ENCODE results near the gene F12. TPM values are rescaled to one million over a fixed set of nuclear protein-coding genes. Genes with fewer than 3 reads are reported as not detected.

Gene F12
- polyA plus RNA-seq, 3 donors: 1.4 to 5.5 (median 1.5) TPM

GRCh38 chr5:177355868-177356168, 53.5 kb downstream of the F12 start:
- no peaks in the 10 kb centered on the region for H3K27me3 ChIP-seq (ENCODE audit: control insufficient read depth in 2 of 2, insufficient read depth in 2 of 2, low read length in 2 of 2)
- peaks cover 13 to 24% of the 10 kb centered on the region in 2 donors for H3K36me3 Mint-ChIP-seq

GRCh38 chr5:177355162-177355867, 54.0 kb downstream of the F12 start:
- WGBS (ENCODE audit: insufficient coverage): no CpG with 5 or more reads among the region's 1 CpG
- H3K9ac ChIP-seq (ENCODE audit: insufficient read depth, low read length, poor library complexity, severe bottlenecking): no peak overlapping the region

More at GRCh38 chr5:177355868-177356168, 53.5 kb downstream of the F12 start:
- Histone ChIP-seq H3K4me2 (replicated peaks; ENCODE audit: extremely low read depth, low read length, poor library complexity, severe bottlenecking) (no peak overlapping the region), H3K4me3 (replicated peaks in 1 of 3; ENCODE audit: low read depth in 2 of 3, low read length in 3 of 3) (no peak overlapping the region), H3K27ac (ENCODE audit: low read depth in 1 of 2, low read length in 2 of 2) (peak overlapping the region in 1 of 2 donors; percentile 47), H3K79me2 (ENCODE audit: insufficient read depth, low read length) (peaks cover 44% of the 10 kb centered on the region), H3K9me3 (replicated peaks in 1 of 2; ENCODE audit: control insufficient read depth in 1 of 2, insufficient read depth in 1 of 2, low read length in 2 of 2) (peaks cover 0 to 7% of the 10 kb centered on the region in 2 donors), H3K4me1 (ENCODE audit: control insufficient read depth in 1 of 2, insufficient read depth in 2 of 2, low read length in 2 of 2) (peaks cover 88 to 95% of the 10 kb centered on the region in 2 donors), H2AFZ (ENCODE audit: insufficient read depth, low read depth, low read length, poor library complexity, severe bottlenecking) (no peak overlapping the region), H3K36me3 (replicated peaks in 1 of 2; ENCODE audit: control insufficient read depth in 1 of 2, insufficient read depth in 2 of 2, low read length in 2 of 2) (peaks cover 2 to 6% of the 10 kb centered on the region in 2 donors), H4K20me1 (ENCODE audit: insufficient read depth, low read length) (peaks cover 29% of the 10 kb centered on the region), H3K9ac (ENCODE audit: insufficient read depth, low read length, poor library complexity, severe bottlenecking) (no peak overlapping the region)
- Mint-ChIP-seq H3K4me3 (no peak overlapping the region), H3K9me3 (peaks cover 3 to 11% (median 7%) of the 10 kb centered on the region in 7 donors), H3K4me1 (peaks cover 84% of the 10 kb centered on the region), H3K27ac (peak overlapping the region in 4 of 7 donors; percentile 14 to 42 (median 29)), H3K27me3 (ENCODE audit: low read depth in 3 of 3) (peaks cover 0 to 2% (median 1%) of the 10 kb centered on the region in 3 donors)
- intact Hi-C loops (cut with micrococcal nuclease): no loop called here
- TF ChIP-seq, protein P1, sequence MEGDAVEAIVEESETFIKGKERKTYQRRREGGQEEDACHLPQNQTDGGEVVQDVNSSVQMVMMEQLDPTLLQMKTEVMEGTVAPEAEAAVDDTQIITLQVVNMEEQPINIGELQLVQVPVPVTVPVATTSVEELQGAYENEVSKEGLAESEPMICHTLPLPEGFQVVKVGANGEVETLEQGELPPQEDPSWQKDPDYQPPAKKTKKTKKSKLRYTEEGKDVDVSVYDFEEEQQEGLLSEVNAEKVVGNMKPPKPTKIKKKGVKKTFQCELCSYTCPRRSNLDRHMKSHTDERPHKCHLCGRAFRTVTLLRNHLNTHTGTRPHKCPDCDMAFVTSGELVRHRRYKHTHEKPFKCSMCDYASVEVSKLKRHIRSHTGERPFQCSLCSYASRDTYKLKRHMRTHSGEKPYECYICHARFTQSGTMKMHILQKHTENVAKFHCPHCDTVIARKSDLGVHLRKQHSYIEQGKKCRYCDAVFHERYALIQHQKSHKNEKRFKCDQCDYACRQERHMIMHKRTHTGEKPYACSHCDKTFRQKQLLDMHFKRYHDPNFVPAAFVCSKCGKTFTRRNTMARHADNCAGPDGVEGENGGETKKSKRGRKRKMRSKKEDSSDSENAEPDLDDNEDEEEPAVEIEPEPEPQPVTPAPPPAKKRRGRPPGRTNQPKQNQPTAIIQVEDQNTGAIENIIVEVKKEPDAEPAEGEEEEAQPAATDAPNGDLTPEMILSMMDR (IDR thresholded peaks at IDR 0.05): no peak
- 14% methylated on average over 1 of the region's 1 CpG for WGBS (ENCODE audit: insufficient coverage)
- DNase-seq: peak in 1 of 3 donors; percentile 32

More at GRCh38 chr5:177355162-177355867, 54.0 kb downstream of the F12 start:
- H3K79me2 ChIP-seq (ENCODE audit: insufficient read depth, low read length): peaks cover 44% of the 10 kb centered on the region
- H3K27ac Mint-ChIP-seq: peak overlapping the region in 5 of 7 donors; percentile 26 to 68 (median 42)
- H3K4me1 ChIP-seq (ENCODE audit: control insufficient read depth in 1 of 2, insufficient read depth in 2 of 2, low read length in 2 of 2): peaks cover 88 to 95% of the 10 kb centered on the region in 2 donors
- H3K4me1 Mint-ChIP-seq: peaks cover 85% of the 10 kb centered on the region
- no peak overlapping the region for H3K4me3 Mint-ChIP-seq
- no peak overlapping the region for H2AFZ ChIP-seq (ENCODE audit: insufficient read depth, low read depth, low read length, poor library complexity, severe bottlenecking)
- no peaks in the 10 kb centered on the region for H3K27me3 ChIP-seq (ENCODE audit: control insufficient read depth in 2 of 2, insufficient read depth in 2 of 2, low read length in 2 of 2)
- TF ChIP-seq, protein P1 (IDR thresholded peaks at IDR 0.05): no peak
- peak overlapping the region in 1 of 3 experiments; percentile 34 for H3K4me3 ChIP-seq (replicated peaks in 1 of 3; ENCODE audit: low read depth in 2 of 3, low read length in 3 of 3)
- peaks cover 0 to 7% of the 10 kb centered on the region in 2 donors for H3K9me3 ChIP-seq (replicated peaks in 1 of 2; ENCODE audit: control insufficient read depth in 1 of 2, insufficient read depth in 1 of 2, low read length in 2 of 2)
- DNase-seq: no peak
- H3K27ac ChIP-seq (ENCODE audit: low read depth in 1 of 2, low read length in 2 of 2): peak overlapping the region; percentile 17 to 47
- H4K20me1 ChIP-seq (ENCODE audit: insufficient read depth, low read length): peaks cover 32% of the 10 kb centered on the region
- peaks cover 13 to 24% of the 10 kb centered on the region in 2 donors for H3K36me3 Mint-ChIP-seq
- H3K36me3 ChIP-seq (replicated peaks in 1 of 2; ENCODE audit: control insufficient read depth in 1 of 2, insufficient read depth in 2 of 2, low read length in 2 of 2): peaks cover 2 to 6% of the 10 kb centered on the region in 2 donors
- intact Hi-C loops (cut with micrococcal nuclease): no loop called here
- peaks cover 3 to 11% (median 7%) of the 10 kb centered on the region in 7 donors for H3K9me3 Mint-ChIP-seq
- peaks cover 0 to 2% (median 1%) of the 10 kb centered on the region in 3 donors for H3K27me3 Mint-ChIP-seq (ENCODE audit: low read depth in 3 of 3)
- peak overlapping the region; percentile 35 for H3K4me2 ChIP-seq (replicated peaks; ENCODE audit: extremely low read depth, low read length, poor library complexity, severe bottlenecking)
